SH-SY5Y (cell line): Measurements from ENCODE around the gene MPV17L2.

Source experiments
- GATA2 ChIP-seq: IDR thresholded peaks from 2 replicates; pipeline ENCODE4 v1.6.1; 2011; ENCODE audit warnings: mild to moderate bottlenecking, low read depth, low read length
- GATA3 ChIP-seq: IDR thresholded peaks from 2 replicates; pipeline ENCODE4 v1.6.1; 2011; ENCODE audit warnings: low read depth, mild to moderate bottlenecking, low read length, moderate library complexity

GRCh38 chr19:18150776-18151624 is 42.0 kb upstream of the MPV17L2 start:
- TF ChIP-seq GATA2 (no peak), GATA3 (no peak)
